ENCODE data around the gene MAP3K13. TPM values are rescaled to one million over a fixed set of nuclear protein-coding genes. Genes with fewer than 3 reads are reported as not detected.

MAP3K13 gene
- polyA plus RNA-seq, 4 donors = 20.3 to 59.4 (median 36.6) TPM

DNA sequence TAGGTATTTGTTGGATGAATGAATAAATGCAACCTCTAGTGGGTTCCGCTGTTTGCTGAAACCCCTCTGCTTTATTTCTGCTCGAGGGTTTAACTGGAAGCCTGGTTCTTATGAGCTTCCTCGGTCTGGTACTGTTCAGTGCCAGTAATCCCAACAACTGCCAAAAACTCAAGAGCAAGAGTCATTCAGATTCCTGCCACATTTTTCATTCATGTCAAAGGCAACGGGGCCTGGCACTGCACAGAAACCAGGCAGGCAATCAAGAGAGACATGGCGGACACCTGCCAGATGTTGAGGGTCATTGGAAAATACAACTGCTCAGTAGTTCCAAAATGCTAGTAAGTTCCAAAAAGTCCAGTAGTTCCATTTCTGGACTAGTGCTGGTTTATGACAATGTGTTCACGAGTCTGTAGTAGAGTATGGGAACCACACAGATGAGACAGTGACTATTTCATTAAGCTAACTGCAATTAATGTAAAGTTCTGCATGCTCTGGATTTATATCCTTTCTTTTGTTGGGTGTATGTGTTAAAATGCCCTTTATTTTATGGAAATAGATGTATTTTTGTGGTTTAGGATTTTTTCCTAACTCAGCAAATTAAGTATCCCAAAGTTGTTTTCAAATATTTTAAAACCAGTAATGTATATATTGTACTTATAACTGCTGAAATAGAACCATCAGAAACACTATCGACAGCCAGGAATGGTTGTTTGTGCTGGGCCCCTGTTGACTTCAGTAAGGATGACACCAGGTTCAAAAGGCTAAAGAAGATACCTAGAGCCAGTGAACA lies 158.6 kb downstream of the MAP3K13 start:
- 85 to 98% (median 92%) methylated on average over 7 of the region's 7 CpGs for WGBS, 3 donors
- H3K36me3 ChIP-seq (ENCODE audit: control insufficient read depth in 3 of 3, insufficient read depth in 2 of 3, low read depth in 1 of 3, low read length in 3 of 3) = peaks cover 0 to 17% (median 2%) of the 10 kb centered on the region in 3 donors
- no peak overlapping the region for H3K27ac ChIP-seq (ENCODE audit: low read depth in 1 of 3, low read length in 2 of 3)
- no peak for FAIRE-seq
- peaks cover 0 to 2% (median 0%) of the 10 kb centered on the region in 3 donors for H3K27me3 ChIP-seq (ENCODE audit: control insufficient read depth in 3 of 3, insufficient read depth in 3 of 3, low read length in 3 of 3)
- DNase-seq = no peak
- H3K9me3 ChIP-seq (ENCODE audit: control insufficient read depth in 2 of 2, insufficient read depth in 1 of 2, low read depth in 1 of 2, low read length in 1 of 2) = no peaks in the 10 kb centered on the region
- no peaks in the 10 kb centered on the region for H3K4me1 ChIP-seq (ENCODE audit: control insufficient read depth in 3 of 3, insufficient read depth in 2 of 3, low read depth in 1 of 3, low read length in 2 of 3)
- H3K4me3 ChIP-seq (ENCODE audit: low read depth in 1 of 3, low read length in 3 of 3) = no peak overlapping the region

DNA sequence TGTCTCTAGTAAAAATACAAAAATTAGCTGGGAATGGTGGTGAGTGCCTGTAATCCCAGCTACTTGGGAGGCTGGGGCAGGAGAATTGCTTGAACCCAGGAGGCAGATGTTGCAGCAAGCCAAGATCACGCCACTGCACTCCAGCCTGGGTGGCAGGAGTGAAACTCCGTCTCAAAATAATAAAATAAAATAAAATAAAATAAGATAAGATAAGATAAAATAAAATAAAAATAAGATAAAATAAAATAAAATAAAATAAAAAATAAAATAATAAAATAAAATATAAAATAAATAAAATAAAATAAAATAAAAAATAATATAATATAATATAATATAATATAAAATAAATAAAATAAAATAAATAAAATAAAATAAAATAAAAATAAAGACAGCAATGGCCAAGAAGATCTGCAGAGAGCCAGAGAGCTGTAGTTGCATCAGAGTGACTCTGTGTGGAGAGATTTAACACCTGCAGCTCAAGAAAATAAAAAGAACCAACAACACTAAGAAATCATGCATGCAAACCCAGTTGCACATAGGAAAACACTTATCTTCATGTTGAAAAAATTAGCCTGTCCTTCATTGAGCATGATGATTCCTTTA lies 163.5 kb downstream of the MAP3K13 start:
- Histone ChIP-seq H3K27ac (ENCODE audit: low read depth in 1 of 3, low read length in 2 of 3) (no peak overlapping the region), H3K36me3 (ENCODE audit: control insufficient read depth in 3 of 3, insufficient read depth in 2 of 3, low read depth in 1 of 3, low read length in 3 of 3) (peaks cover 0 to 16% (median 2%) of the 10 kb centered on the region in 3 donors), H3K9me3 (ENCODE audit: control insufficient read depth in 2 of 2, insufficient read depth in 1 of 2, low read depth in 1 of 2, low read length in 1 of 2) (no peaks in the 10 kb centered on the region), H3K4me1 (ENCODE audit: control insufficient read depth in 3 of 3, insufficient read depth in 2 of 3, low read depth in 1 of 3, low read length in 2 of 3) (peaks cover 0 to 12% (median 3%) of the 10 kb centered on the region in 3 donors), H3K4me3 (ENCODE audit: low read depth in 1 of 3, low read length in 3 of 3) (no peak overlapping the region), H3K27me3 (ENCODE audit: control insufficient read depth in 3 of 3, insufficient read depth in 3 of 3, low read length in 3 of 3) (no peaks in the 10 kb centered on the region)
- WGBS, 3 donors = 57 to 80% (median 66%) methylated on average over 2 of the region's 2 CpGs
- no peak for DNase-seq
- FAIRE-seq = peak; percentile 5

DNA sequence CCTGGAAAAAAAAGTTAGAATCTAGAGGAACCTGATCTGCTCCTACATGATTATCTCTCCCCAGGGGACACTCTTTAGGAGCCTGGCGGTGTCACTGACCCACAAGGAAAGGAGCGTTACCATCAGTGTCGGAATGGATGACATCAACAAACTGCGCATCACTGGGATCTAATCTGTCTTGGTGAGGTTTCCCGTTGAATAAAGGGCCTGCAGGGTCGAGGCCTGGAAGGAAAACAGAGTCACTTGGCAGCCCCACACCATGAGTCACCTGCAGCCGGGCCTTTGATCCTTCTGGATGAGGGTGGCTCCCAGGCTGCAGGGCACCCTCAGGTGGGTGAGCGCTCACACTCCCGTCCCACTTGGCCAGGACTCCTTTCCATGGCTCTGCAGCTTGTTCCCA lies 164.4 kb downstream of the MAP3K13 start:
- Histone ChIP-seq H3K4me1 (ENCODE audit: control insufficient read depth in 3 of 3, insufficient read depth in 2 of 3, low read depth in 1 of 3, low read length in 2 of 3) (peaks cover 0 to 12% (median 3%) of the 10 kb centered on the region in 3 donors), H3K4me3 (ENCODE audit: low read depth in 1 of 3, low read length in 3 of 3) (no peak overlapping the region), H3K36me3 (ENCODE audit: control insufficient read depth in 3 of 3, insufficient read depth in 2 of 3, low read depth in 1 of 3, low read length in 3 of 3) (peaks cover 0 to 16% (median 0%) of the 10 kb centered on the region in 3 donors), H3K9me3 (ENCODE audit: control insufficient read depth in 2 of 2, insufficient read depth in 1 of 2, low read depth in 1 of 2, low read length in 1 of 2) (no peaks in the 10 kb centered on the region), H3K27ac (ENCODE audit: low read depth in 1 of 3, low read length in 2 of 3) (no peak overlapping the region), H3K27me3 (ENCODE audit: control insufficient read depth in 3 of 3, insufficient read depth in 3 of 3, low read length in 3 of 3) (no peaks in the 10 kb centered on the region)
- DNase-seq (peak in 1 of 2 donors; percentile 71), FAIRE-seq (no peak)
- 32 to 65% (median 38%) methylated on average over 9 of the region's 9 CpGs for WGBS, 3 donors

DNA sequence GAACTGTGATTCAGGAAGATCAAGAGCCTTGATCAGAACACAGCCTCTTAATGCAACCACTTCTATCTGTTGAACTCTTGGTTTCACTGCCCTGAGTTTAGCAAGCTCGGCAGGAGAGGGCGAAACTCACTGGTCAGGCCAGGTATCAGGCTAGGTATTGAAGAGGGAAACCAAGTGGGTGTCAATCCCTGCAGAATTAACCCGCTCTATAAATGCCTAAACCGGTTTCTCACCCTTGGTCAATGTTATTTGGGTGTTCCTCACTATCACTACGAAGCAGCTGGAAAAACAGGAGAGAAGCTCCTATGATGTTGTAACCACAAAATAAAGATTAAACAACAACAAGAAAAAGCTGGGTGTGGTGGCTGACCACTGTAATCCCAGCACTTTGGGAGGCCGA lies 165.6 kb downstream of the MAP3K13 start:
- no peak overlapping the region for H3K4me3 ChIP-seq (ENCODE audit: low read depth in 1 of 3, low read length in 3 of 3)

DNA sequence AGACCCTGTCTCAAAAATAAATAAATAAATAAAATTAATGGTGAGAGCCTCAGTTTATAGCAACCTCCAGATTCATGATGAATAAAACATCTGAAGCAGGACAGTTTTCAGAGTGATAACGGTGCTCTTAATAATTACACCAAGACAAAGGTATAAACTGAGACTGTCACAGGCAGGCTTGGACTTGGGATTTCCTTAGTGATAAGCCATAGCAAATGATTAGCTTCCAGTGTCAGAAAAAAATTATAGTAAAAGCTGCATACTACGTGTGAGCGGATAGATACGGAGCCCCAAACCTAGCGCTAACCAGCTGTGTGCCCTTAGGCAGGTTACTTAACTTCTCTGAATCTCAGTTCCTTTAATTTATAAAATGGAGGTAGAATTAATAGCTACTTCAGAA lies 167.9 kb downstream of the MAP3K13 start:
- Histone ChIP-seq H3K9me3 (ENCODE audit: control insufficient read depth in 2 of 2, insufficient read depth in 1 of 2, low read depth in 1 of 2, low read length in 1 of 2) (no peaks in the 10 kb centered on the region), H3K27ac (ENCODE audit: low read depth in 1 of 3, low read length in 2 of 3) (peak overlapping the region in 1 of 3 donors; percentile 51), H3K27me3 (ENCODE audit: control insufficient read depth in 3 of 3, insufficient read depth in 3 of 3, low read length in 3 of 3) (no peaks in the 10 kb centered on the region), H3K36me3 (ENCODE audit: control insufficient read depth in 3 of 3, insufficient read depth in 2 of 3, low read depth in 1 of 3, low read length in 3 of 3) (peaks cover 0 to 10% (median 0%) of the 10 kb centered on the region in 3 donors), H3K4me3 (ENCODE audit: low read depth in 1 of 3, low read length in 3 of 3) (no peak overlapping the region), H3K4me1 (ENCODE audit: control insufficient read depth in 3 of 3, insufficient read depth in 2 of 3, low read depth in 1 of 3, low read length in 2 of 3) (peaks cover 0 to 22% (median 3%) of the 10 kb centered on the region in 3 donors)
- WGBS, 3 donors = 22 to 49% (median 40%) methylated on average over 5 of the region's 5 CpGs
- DNase-seq (peak; percentile 71), FAIRE-seq (no peak)

More for the DNA sequence above, 165.6 kb downstream of the MAP3K13 start:
- DNase-seq (no peak), FAIRE-seq (no peak)
- H3K27ac ChIP-seq (ENCODE audit: low read depth in 1 of 3, low read length in 2 of 3) = no peak overlapping the region
- peaks cover 0 to 13% (median 0%) of the 10 kb centered on the region in 3 donors for H3K36me3 ChIP-seq (ENCODE audit: control insufficient read depth in 3 of 3, insufficient read depth in 2 of 3, low read depth in 1 of 3, low read length in 3 of 3)
- no peaks in the 10 kb centered on the region for H3K27me3 ChIP-seq (ENCODE audit: control insufficient read depth in 3 of 3, insufficient read depth in 3 of 3, low read length in 3 of 3)
- 69 to 85% (median 70%) methylated on average over 6 of the region's 6 CpGs for WGBS, 3 donors
- H3K9me3 ChIP-seq (ENCODE audit: control insufficient read depth in 2 of 2, insufficient read depth in 1 of 2, low read depth in 1 of 2, low read length in 1 of 2) = no peaks in the 10 kb centered on the region
- peaks cover 0 to 12% (median 3%) of the 10 kb centered on the region in 3 donors for H3K4me1 ChIP-seq (ENCODE audit: control insufficient read depth in 3 of 3, insufficient read depth in 2 of 3, low read depth in 1 of 3, low read length in 2 of 3)

DNA sequence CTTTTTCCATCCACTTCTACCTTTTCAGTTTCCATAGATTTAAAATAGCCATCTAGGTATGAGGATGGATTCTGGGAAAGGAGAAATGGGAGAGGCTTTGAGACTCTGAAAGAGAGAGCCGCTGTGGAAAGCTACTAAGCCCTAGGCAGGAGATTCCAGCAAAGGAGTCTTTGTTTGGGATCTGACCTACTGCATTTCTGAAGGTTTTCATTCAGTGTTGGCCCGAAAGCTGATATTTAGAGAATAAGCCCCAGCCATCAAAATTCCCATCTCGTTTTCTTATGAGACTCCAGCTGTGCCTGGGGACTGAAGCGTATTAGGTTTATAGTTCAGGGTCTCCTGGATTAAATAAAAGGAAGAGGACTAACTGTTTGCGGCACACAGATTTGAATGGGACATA lies 170.0 kb downstream of the MAP3K13 start:
- no peaks in the 10 kb centered on the region for H3K27me3 ChIP-seq (ENCODE audit: control insufficient read depth in 3 of 3, insufficient read depth in 3 of 3, low read length in 3 of 3)
- H3K4me1 ChIP-seq (ENCODE audit: control insufficient read depth in 3 of 3, insufficient read depth in 2 of 3, low read depth in 1 of 3, low read length in 2 of 3) = peaks cover 0 to 33% (median 0%) of the 10 kb centered on the region in 3 donors
- FAIRE-seq (no peak), DNase-seq (no peak)
- no peak overlapping the region for H3K4me3 ChIP-seq (ENCODE audit: low read depth in 1 of 3, low read length in 3 of 3)
- no peak overlapping the region for H3K27ac ChIP-seq (ENCODE audit: low read depth in 1 of 3, low read length in 2 of 3)
- no peaks in the 10 kb centered on the region for H3K9me3 ChIP-seq (ENCODE audit: control insufficient read depth in 2 of 2, insufficient read depth in 1 of 2, low read depth in 1 of 2, low read length in 1 of 2)
- WGBS, 3 donors = 62 to 69% (median 64%) methylated on average over 5 of the region's 5 CpGs
- H3K36me3 ChIP-seq (ENCODE audit: control insufficient read depth in 3 of 3, insufficient read depth in 2 of 3, low read depth in 1 of 3, low read length in 3 of 3) = no peaks in the 10 kb centered on the region

DNA sequence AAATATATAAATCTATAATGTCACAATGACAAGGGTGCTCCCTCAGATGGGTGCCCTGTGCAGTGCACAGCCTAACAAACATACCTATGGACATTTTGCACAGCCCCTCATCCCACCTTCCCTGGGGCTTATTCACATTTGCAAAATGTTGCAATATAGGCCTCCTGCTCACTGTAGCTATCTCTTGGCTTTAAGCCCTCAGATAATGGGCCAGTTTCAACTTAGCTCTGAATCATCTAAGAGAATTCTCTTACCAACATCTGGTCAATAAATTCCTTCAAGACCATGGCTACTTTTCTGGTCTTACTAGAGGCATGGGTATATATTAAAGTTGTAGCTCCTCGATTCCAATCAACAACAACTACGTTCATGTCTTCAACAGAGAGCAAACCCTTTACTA lies 171.6 kb downstream of the MAP3K13 start:
- H3K4me1 ChIP-seq (ENCODE audit: control insufficient read depth in 3 of 3, insufficient read depth in 2 of 3, low read depth in 1 of 3, low read length in 2 of 3) = peaks cover 0 to 37% (median 0%) of the 10 kb centered on the region in 3 donors
- WGBS, 3 donors = 67 to 84% (median 68%) methylated on average over 2 of the region's 2 CpGs
- H3K9me3 ChIP-seq (ENCODE audit: control insufficient read depth in 2 of 2, insufficient read depth in 1 of 2, low read depth in 1 of 2, low read length in 1 of 2) = no peaks in the 10 kb centered on the region
- H3K27ac ChIP-seq (ENCODE audit: low read depth in 1 of 3, low read length in 2 of 3) = peak overlapping the region in 1 of 3 donors; percentile 26
- H3K4me3 ChIP-seq (ENCODE audit: low read depth in 1 of 3, low read length in 3 of 3) = no peak overlapping the region
- no peaks in the 10 kb centered on the region for H3K27me3 ChIP-seq (ENCODE audit: control insufficient read depth in 3 of 3, insufficient read depth in 3 of 3, low read length in 3 of 3)
- no peaks in the 10 kb centered on the region for H3K36me3 ChIP-seq (ENCODE audit: control insufficient read depth in 3 of 3, insufficient read depth in 2 of 3, low read depth in 1 of 3, low read length in 3 of 3)
- DNase-seq (peak; percentile 27 to 39), FAIRE-seq (no peak)

DNA sequence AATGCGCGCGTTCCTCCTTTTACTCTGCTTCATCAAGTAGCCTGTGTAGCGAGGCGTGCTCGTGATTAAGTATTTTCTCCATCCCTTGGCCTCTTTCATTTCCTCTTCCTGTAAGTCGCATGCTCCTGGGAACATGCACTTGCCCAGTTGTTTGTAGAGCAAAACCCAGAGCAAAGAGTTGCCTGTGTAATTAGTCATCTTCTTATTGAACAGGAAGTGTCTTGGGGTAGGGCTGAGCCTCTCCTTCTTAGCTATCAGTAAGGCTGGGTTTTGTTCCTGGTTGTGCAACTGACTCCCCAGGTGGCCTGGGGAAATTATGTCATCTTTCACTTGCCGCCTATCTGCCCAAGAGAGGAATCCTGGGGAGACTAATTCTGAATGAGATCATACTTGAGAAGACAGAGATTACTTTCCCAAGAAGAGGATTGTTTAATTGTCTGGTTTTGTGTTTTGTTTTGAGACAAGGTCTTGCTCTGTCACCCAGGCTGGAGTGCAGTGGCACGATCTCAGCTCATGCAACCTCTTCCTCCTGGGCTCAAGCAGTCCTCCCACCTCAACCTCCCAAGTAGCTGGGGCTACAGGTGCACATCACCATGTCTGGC lies 174.5 kb downstream of the MAP3K13 start:
- DNase-seq (peak; percentile 95 to 99), FAIRE-seq (no peak)
- WGBS, 3 donors = 5 to 14% (median 11%) methylated on average over 9 of the region's 9 CpGs
- peaks cover 0 to 25% (median 0%) of the 10 kb centered on the region in 3 donors for H3K4me1 ChIP-seq (ENCODE audit: control insufficient read depth in 3 of 3, insufficient read depth in 2 of 3, low read depth in 1 of 3, low read length in 2 of 3)
- no peaks in the 10 kb centered on the region for H3K36me3 ChIP-seq (ENCODE audit: control insufficient read depth in 3 of 3, insufficient read depth in 2 of 3, low read depth in 1 of 3, low read length in 3 of 3)
- no peak overlapping the region for H3K4me3 ChIP-seq (ENCODE audit: low read depth in 1 of 3, low read length in 3 of 3)
- no peaks in the 10 kb centered on the region for H3K9me3 ChIP-seq (ENCODE audit: control insufficient read depth in 2 of 2, insufficient read depth in 1 of 2, low read depth in 1 of 2, low read length in 1 of 2)
- H3K27me3 ChIP-seq (ENCODE audit: control insufficient read depth in 3 of 3, insufficient read depth in 3 of 3, low read length in 3 of 3) = no peaks in the 10 kb centered on the region
- peak overlapping the region; percentile 88 to 99 (median 88) for H3K27ac ChIP-seq (ENCODE audit: low read depth in 1 of 3, low read length in 2 of 3)

All from small intestine (tissue), 7 donors.